Measurements from ENCODE around the gene DNAJB11.

DNAJB11 gene

DNA sequence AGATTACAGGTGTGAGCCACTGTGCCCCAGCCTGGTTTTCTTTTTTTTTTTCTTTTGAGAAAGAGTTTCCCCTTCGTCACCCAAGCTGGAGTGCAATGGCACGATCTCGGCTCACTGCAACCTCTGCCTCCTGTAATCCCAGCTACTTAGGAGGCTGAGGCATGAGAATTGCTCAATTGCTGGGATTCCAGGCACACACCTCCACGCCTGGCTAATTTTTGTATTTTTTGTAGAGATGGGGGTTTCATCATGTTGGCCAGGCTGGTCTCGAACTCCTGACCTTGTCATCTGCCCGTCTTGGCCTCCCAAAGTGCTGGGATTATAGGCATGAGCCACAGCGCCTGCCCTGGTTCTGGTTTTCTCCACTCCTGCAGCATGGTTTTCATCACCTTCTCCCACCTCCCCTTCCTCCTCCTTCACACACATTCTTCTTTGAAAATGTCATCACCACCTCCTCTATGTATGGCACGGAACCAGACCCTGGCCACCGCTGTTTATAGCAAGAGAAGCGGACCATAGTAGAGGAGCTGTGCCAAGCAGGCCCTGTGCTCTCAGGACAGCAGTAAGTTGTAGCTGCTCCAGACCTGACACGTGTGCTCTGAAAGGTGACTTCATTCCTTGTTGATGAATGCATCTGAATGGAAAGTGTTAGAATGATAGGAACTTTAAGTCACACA is 27.7 kb downstream of the DNAJB11 start:
- Histone ChIP-seq H3K9ac (ENCODE audit: low read depth, low read length) (no peak overlapping the region), H4K20me1 (ENCODE audit: insufficient read depth, low read length) (no peaks in the 10 kb centered on the region), H3K27ac (ENCODE audit: low read length) (no peak overlapping the region), H3K79me2 (ENCODE audit: insufficient read depth, low read length) (no peaks in the 10 kb centered on the region), H3K4me2 (ENCODE audit: insufficient read depth, low read length) (no peak overlapping the region), H2AFZ (ENCODE audit: low read depth, low read length) (no peak overlapping the region), H3K27me3 (ENCODE audit: insufficient read depth, low read length, poor library complexity) (peaks cover 4% of the 10 kb centered on the region), H3K36me3 (ENCODE audit: insufficient read depth, low read length) (no peaks in the 10 kb centered on the region), H3K4me1 (ENCODE audit: insufficient read depth, low read length) (no peaks in the 10 kb centered on the region), H3K4me3 (ENCODE audit: low read depth in 1 of 2, low read length in 2 of 2) (no peak overlapping the region), H3K9me3 (ENCODE audit: insufficient read depth, low read length, severe bottlenecking) (no peaks in the 10 kb centered on the region)
- TF ChIP-seq EZH2 (IDR thresholded peaks at IDR 0.05; ENCODE audit: borderline replicate concordance, low read depth, low read length, severe bottlenecking), result no peak
- TF ChIP-seq, protein P1, sequence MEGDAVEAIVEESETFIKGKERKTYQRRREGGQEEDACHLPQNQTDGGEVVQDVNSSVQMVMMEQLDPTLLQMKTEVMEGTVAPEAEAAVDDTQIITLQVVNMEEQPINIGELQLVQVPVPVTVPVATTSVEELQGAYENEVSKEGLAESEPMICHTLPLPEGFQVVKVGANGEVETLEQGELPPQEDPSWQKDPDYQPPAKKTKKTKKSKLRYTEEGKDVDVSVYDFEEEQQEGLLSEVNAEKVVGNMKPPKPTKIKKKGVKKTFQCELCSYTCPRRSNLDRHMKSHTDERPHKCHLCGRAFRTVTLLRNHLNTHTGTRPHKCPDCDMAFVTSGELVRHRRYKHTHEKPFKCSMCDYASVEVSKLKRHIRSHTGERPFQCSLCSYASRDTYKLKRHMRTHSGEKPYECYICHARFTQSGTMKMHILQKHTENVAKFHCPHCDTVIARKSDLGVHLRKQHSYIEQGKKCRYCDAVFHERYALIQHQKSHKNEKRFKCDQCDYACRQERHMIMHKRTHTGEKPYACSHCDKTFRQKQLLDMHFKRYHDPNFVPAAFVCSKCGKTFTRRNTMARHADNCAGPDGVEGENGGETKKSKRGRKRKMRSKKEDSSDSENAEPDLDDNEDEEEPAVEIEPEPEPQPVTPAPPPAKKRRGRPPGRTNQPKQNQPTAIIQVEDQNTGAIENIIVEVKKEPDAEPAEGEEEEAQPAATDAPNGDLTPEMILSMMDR (IDR thresholded peaks at IDR 0.05; ENCODE audit: borderline replicate concordance, extremely low read depth, low read length, poor library complexity, severe bottlenecking), result no peak
- ATAC-seq (ENCODE audit: insufficient read depth, low read depth) (no peak), DNase-seq (no peak)

DNA sequence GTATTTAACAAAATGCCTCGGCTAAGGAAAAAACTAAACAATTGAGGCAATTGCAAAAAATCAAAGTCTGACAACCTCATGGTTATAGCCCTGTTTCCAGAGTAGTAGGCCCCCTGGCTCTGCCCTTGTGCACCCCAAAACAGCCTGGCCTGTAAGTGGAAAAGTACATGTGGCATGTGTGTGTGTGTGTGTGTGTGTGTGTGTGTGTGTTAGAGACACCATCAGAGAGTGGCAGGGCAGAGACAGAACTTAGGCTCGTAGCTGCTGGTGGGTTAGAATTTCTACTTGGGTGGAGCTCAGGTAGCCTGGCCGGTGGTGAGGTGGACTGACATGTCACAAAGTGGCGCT is 28.2 kb downstream of the DNAJB11 start:
- H2AFZ ChIP-seq (ENCODE audit: low read depth, low read length), result no peak overlapping the region

DNA sequence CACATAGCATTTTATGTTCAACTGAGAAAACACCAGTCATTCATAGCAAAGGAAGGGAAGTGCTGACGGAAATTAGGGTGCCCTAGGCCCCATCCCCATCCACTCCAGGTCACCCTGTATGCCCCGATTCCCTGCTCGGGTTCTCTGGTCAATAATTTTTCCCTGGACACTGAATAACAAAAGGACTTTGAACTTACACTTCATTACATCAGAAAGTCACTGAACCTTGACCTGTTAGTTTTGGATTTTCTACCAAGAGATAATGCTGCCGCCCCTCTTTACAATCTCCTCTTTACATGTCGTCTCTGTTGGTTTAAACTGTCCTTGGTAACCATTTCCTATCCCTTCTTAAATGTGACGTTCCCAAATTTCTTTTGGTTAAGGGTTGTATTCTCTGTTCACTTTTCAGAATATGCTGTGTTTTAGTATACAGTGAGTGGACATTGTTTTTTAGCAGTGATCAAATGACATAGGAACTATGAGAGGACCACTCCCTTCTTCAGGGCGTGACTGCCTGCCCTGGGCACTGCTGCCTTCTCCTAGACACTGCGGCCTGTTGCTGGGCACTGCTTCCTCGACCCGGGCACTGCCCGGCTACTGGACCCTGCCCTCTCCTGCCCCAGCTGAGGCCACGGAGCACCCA is 28.7 kb downstream of the DNAJB11 start:
- Histone ChIP-seq H3K36me3 (ENCODE audit: insufficient read depth, low read length) (no peaks in the 10 kb centered on the region), H3K27me3 (ENCODE audit: insufficient read depth, low read length, poor library complexity) (peaks cover 4% of the 10 kb centered on the region), H3K4me2 (ENCODE audit: insufficient read depth, low read length) (no peak overlapping the region), H3K27ac (ENCODE audit: low read length) (no peak overlapping the region), H3K9me3 (ENCODE audit: insufficient read depth, low read length, severe bottlenecking) (no peaks in the 10 kb centered on the region), H3K9ac (ENCODE audit: low read depth, low read length) (no peak overlapping the region), H2AFZ (ENCODE audit: low read depth, low read length) (no peak overlapping the region), H3K4me1 (ENCODE audit: insufficient read depth, low read length) (no peaks in the 10 kb centered on the region), H3K79me2 (ENCODE audit: insufficient read depth, low read length) (no peaks in the 10 kb centered on the region), H4K20me1 (ENCODE audit: insufficient read depth, low read length) (no peaks in the 10 kb centered on the region), H3K4me3 (ENCODE audit: low read depth in 1 of 2, low read length in 2 of 2) (no peak overlapping the region)
- ATAC-seq (ENCODE audit: insufficient read depth, low read depth), result no peak
- no peak for TF ChIP-seq EZH2 (IDR thresholded peaks at IDR 0.05; ENCODE audit: borderline replicate concordance, low read depth, low read length, severe bottlenecking)
- TF ChIP-seq, protein P1 (IDR thresholded peaks at IDR 0.05; ENCODE audit: borderline replicate concordance, extremely low read depth, low read length, poor library complexity, severe bottlenecking), result no peak
- DNase-seq, result no peak

More for the DNA sequence above, 28.2 kb downstream of the DNAJB11 start:
- H3K27ac ChIP-seq (ENCODE audit: low read length), result no peak overlapping the region
- H3K4me1 ChIP-seq (ENCODE audit: insufficient read depth, low read length), result no peaks in the 10 kb centered on the region
- TF ChIP-seq EZH2 (IDR thresholded peaks at IDR 0.05; ENCODE audit: borderline replicate concordance, low read depth, low read length, severe bottlenecking), result no peak
- TF ChIP-seq, protein P1 (IDR thresholded peaks at IDR 0.05; ENCODE audit: borderline replicate concordance, extremely low read depth, low read length, poor library complexity, severe bottlenecking), result no peak
- H3K27me3 ChIP-seq (ENCODE audit: insufficient read depth, low read length, poor library complexity), result peaks cover 4% of the 10 kb centered on the region
- no peaks in the 10 kb centered on the region for H4K20me1 ChIP-seq (ENCODE audit: insufficient read depth, low read length)
- no peak overlapping the region for H3K4me2 ChIP-seq (ENCODE audit: insufficient read depth, low read length)
- H3K79me2 ChIP-seq (ENCODE audit: insufficient read depth, low read length), result no peaks in the 10 kb centered on the region
- no peak overlapping the region for H3K4me3 ChIP-seq (ENCODE audit: low read depth in 1 of 2, low read length in 2 of 2)
- H3K9me3 ChIP-seq (ENCODE audit: insufficient read depth, low read length, severe bottlenecking), result no peaks in the 10 kb centered on the region
- no peaks in the 10 kb centered on the region for H3K36me3 ChIP-seq (ENCODE audit: insufficient read depth, low read length)
- H3K9ac ChIP-seq (ENCODE audit: low read depth, low read length), result no peak overlapping the region
- no peak for DNase-seq
- ATAC-seq (ENCODE audit: insufficient read depth, low read depth), result no peak
